Chondrocyte (in vitro differentiated cells): ENCODE results near the gene CADM1. TPM values are rescaled to one million over a fixed set of nuclear protein-coding genes. Genes with fewer than 3 reads are reported as not detected.

ENCODE experiments used
- DNase-seq: peaks from one replicate; pipeline ENCODE4 v3.0.0; 2021; ENCODE audit warnings: mixed read lengths, low spot score
- H3K27ac Mint-ChIP-seq: one replicate; pipeline ENCODE4 v1.8.0; 2021; ENCODE audit warnings: mild to moderate bottlenecking, moderate library complexity, mixed read lengths; ENCODE audit not compliant: unreplicated experiment
- H3K27me3 Mint-ChIP-seq: 2 replicates; pipeline ENCODE4 v1.8.0; 2021; ENCODE audit warnings: low read depth, mixed read lengths
- H3K36me3 Mint-ChIP-seq: 2 replicates; pipeline ENCODE4 v1.8.0; 2021; ENCODE audit warnings: low read depth, mixed read lengths
- H3K4me1 Mint-ChIP-seq: 2 replicates; pipeline ENCODE4 v1.8.0; 2021; ENCODE audit warnings: low read depth, mild to moderate bottlenecking, mixed read lengths
- H3K4me3 Mint-ChIP-seq: one replicate; pipeline ENCODE4 v1.8.0; 2021; ENCODE audit warnings: mild to moderate bottlenecking, moderate library complexity, mixed read lengths; ENCODE audit not compliant: unreplicated experiment
- H3K9me3 Mint-ChIP-seq: 2 replicates; pipeline ENCODE4 v1.8.0; 2021; ENCODE audit warnings: low read depth, mixed read lengths
- total RNA-seq: library from RNA; stranded (reverse); gene quantifications from 3 replicates; pipeline ENCODE4 v1.2.1, GENCODE V29; 2021
- TF ChIP-seq, protein P1 (sequence below): fragments of 200-600 bp; sonication (generic); IDR thresholded peaks from 2 replicates; pipeline ENCODE4 v1.5.0; 2021; ENCODE audit warnings: antibody characterized with exemption, mild to moderate bottlenecking, moderate library complexity

CADM1 gene
- total RNA-seq, 1 donor from 2014 or later = 29.0 TPM

DNA sequence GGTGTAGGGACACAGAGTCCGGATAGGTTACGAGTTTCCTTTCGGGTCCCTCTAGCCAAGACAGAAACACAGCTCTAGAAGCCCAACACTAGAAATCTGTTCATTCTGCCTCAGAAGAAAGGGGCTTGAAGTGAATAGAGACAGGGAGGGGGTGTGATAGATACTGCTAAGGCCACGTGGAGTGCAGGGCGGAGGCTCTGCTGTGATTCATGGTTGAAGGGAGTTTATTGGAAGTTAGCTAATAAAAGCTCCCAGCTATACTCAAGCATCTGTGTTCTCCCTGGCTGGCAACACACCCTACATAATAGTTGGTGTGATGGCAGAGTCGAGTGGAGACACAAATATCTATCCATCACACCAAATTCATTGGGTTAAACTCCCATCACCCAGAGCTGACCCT is 337.4 kb downstream of the CADM1 start:
- H3K4me1 Mint-ChIP-seq = peaks cover 4% of the 10 kb centered on the region
- TF ChIP-seq, protein P1, sequence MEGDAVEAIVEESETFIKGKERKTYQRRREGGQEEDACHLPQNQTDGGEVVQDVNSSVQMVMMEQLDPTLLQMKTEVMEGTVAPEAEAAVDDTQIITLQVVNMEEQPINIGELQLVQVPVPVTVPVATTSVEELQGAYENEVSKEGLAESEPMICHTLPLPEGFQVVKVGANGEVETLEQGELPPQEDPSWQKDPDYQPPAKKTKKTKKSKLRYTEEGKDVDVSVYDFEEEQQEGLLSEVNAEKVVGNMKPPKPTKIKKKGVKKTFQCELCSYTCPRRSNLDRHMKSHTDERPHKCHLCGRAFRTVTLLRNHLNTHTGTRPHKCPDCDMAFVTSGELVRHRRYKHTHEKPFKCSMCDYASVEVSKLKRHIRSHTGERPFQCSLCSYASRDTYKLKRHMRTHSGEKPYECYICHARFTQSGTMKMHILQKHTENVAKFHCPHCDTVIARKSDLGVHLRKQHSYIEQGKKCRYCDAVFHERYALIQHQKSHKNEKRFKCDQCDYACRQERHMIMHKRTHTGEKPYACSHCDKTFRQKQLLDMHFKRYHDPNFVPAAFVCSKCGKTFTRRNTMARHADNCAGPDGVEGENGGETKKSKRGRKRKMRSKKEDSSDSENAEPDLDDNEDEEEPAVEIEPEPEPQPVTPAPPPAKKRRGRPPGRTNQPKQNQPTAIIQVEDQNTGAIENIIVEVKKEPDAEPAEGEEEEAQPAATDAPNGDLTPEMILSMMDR = no peak
- no peak for DNase-seq
- peaks cover 19% of the 10 kb centered on the region for H3K27me3 Mint-ChIP-seq
- no peak overlapping the region for H3K4me3 Mint-ChIP-seq
- H3K36me3 Mint-ChIP-seq = no peaks in the 10 kb centered on the region
- no peaks in the 10 kb centered on the region for H3K9me3 Mint-ChIP-seq
- no peak overlapping the region for H3K27ac Mint-ChIP-seq

DNA sequence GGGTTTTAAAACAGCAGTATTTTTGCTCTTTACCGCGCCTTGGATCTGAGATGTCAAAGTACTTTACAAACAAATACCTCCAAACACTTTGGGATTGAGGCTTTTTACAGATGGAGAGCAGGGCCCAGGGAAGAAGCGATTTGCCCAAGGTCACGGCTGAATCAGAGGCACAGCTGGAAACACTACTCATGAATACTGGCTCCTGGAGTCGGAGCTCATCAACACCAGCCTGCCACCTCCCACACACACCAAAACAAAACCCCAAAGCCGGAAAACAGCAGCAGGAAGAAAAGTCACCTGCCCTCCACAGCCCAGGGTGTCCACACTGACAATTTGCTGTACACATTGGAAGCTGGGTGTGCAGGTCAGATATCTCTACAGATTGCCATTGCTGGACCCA is 339.4 kb downstream of the CADM1 start:
- H3K36me3 Mint-ChIP-seq = no peaks in the 10 kb centered on the region
- TF ChIP-seq, protein P1 = no peak
- peaks cover 4% of the 10 kb centered on the region for H3K4me1 Mint-ChIP-seq
- H3K27ac Mint-ChIP-seq = no peak overlapping the region
- DNase-seq = no peak
- H3K27me3 Mint-ChIP-seq = peaks cover 19% of the 10 kb centered on the region
- H3K9me3 Mint-ChIP-seq = no peaks in the 10 kb centered on the region
- H3K4me3 Mint-ChIP-seq = no peak overlapping the region

DNA sequence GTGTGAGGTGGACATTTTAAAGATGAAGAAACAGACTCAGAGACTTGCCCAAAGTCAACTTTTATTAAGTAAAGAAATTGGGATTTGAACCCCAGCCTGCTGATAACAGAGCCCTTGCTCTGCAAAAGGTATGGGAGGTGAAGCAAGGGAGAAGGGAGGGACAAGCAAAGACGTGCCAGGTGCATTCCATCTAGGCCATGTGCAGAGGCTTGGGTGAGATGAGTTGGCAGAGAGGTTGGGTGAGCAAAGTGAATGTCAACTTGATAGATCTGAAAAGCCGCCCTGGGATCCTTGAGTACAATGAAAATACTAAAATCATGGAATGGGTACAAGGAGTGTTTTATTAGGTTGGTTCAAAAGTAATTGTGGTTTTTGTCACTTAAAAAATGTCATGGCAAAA is 341.3 kb downstream of the CADM1 start:
- no peak for DNase-seq
- H3K4me1 Mint-ChIP-seq = peaks cover 4% of the 10 kb centered on the region
- no peaks in the 10 kb centered on the region for H3K36me3 Mint-ChIP-seq
- no peaks in the 10 kb centered on the region for H3K9me3 Mint-ChIP-seq
- no peak overlapping the region for H3K4me3 Mint-ChIP-seq
- TF ChIP-seq, protein P1 = no peak
- no peak overlapping the region for H3K27ac Mint-ChIP-seq
- H3K27me3 Mint-ChIP-seq = peaks cover 24% of the 10 kb centered on the region

DNA sequence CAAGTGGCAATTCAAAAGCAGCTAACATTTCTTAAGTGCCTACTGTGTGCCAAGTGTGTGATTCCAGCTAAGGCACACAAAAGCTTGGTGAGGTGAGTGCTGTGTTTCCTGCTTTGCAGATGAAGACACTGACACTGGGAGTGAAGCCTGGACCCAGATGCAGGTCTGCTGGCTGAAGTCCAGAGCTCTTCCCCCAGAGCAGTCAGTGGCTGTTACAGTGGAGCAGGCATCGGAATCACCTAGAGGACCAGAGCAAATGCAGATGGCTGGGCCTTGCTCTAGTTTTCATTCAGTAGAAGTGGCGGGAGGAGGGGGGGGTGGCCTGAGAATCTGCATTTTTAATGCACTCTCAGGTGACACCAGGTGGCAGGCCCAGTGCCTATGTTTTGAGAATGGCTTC is 342.3 kb downstream of the CADM1 start:
- no peak overlapping the region for H3K27ac Mint-ChIP-seq
- H3K36me3 Mint-ChIP-seq = no peaks in the 10 kb centered on the region
- DNase-seq = no peak
- peaks cover 4% of the 10 kb centered on the region for H3K4me1 Mint-ChIP-seq
- H3K9me3 Mint-ChIP-seq = no peaks in the 10 kb centered on the region
- no peak overlapping the region for H3K4me3 Mint-ChIP-seq
- TF ChIP-seq, protein P1 = no peak
- peaks cover 27% of the 10 kb centered on the region for H3K27me3 Mint-ChIP-seq

DNA sequence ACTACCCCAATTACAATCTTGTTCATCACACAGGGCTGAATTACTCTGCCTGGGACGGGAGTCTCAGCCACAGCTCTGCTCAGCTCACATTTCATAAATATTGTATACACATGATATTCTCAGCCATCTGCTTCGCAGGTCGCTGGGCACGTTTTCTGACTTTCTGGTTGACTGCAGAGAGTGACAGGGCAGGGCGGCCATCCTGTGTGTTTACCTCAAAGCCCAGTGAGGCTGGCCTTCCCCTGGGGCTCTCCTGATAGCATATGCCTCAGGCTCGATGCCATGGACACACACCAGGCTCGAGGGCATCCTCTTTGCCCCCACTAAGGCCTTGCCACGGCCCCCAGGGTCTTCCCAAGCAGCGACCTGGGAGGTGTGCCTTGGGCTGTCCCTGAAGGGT is 345.0 kb downstream of the CADM1 start:
- H3K9me3 Mint-ChIP-seq = no peaks in the 10 kb centered on the region
- DNase-seq = no peak
- H3K27me3 Mint-ChIP-seq = peaks cover 19% of the 10 kb centered on the region
- no peaks in the 10 kb centered on the region for H3K36me3 Mint-ChIP-seq
- H3K4me1 Mint-ChIP-seq = no peaks in the 10 kb centered on the region
- no peak overlapping the region for H3K27ac Mint-ChIP-seq
- no peak overlapping the region for H3K4me3 Mint-ChIP-seq
- TF ChIP-seq, protein P1 = no peak
